OCI-LY3 (cell line): Measurements from ENCODE around the gene LXN.

ENCODE experiments used
- H2AFZ ChIP-seq: fragments of 200-600, 300-600 bp; shearing (Covaris generic); 2 replicates; pipeline ENCODE4 v1.6.0; 2014; ENCODE audit warnings: antibody characterized with exemption, low read depth, low read length
- H3K27ac ChIP-seq: fragments of 200-600, 300-600 bp; sonication (generic); 2 replicates; pipeline ENCODE4 v1.5.1; 2014; ENCODE audit warnings: mild to moderate bottlenecking, low read length, moderate library complexity, mixed read lengths
- H3K27me3 ChIP-seq: fragments of 200-600, 300-600 bp; sonication (generic); 2 replicates; pipeline ENCODE4 v1.6.1; 2014; ENCODE audit warnings: low read depth, low read length, mixed read lengths
- H3K36me3 ChIP-seq: fragments of 200-600, 300-600 bp; sonication (generic); replicated peaks from 2 replicates; pipeline ENCODE3; 2014; ENCODE audit warnings: low read depth, low read length, mixed read lengths
- H3K4me1 ChIP-seq: fragments of 300-600, 200-600 bp; sonication (generic); 2 replicates; pipeline ENCODE4 v1.6.1; 2014; ENCODE audit warnings: low read length, mixed read lengths
- H3K4me2 ChIP-seq: fragments of 200-600, 300-600 bp; sonication (generic); 2 replicates; pipeline ENCODE4 v1.6.1; 2014; ENCODE audit warnings: low read length, mixed read lengths
- H3K4me3 ChIP-seq: fragments of 300-600, 200-600 bp; sonication (generic); 2 replicates; pipeline ENCODE4 v1.5.1; 2014; ENCODE audit warnings: antibody characterized with exemption, mild to moderate bottlenecking, low read length, moderate library complexity
- H3K79me2 ChIP-seq: fragments of 300-600, 200-600 bp; shearing (Covaris generic); 2 replicates; pipeline ENCODE4 v1.6.1; 2014; ENCODE audit warnings: mild to moderate bottlenecking, low read length, mixed read lengths
- H3K9ac ChIP-seq: fragments of 300-600, 200-600 bp; shearing (Covaris generic); 2 replicates; pipeline ENCODE4 v1.6.0; 2014; ENCODE audit warnings: mild to moderate bottlenecking, low read length, moderate library complexity
- H3K9me3 ChIP-seq: fragments of 200-600, 300-600 bp; shearing (Covaris generic); 2 replicates; pipeline ENCODE4 v1.6.1; 2014; ENCODE audit warnings: low read length, mixed read lengths; ENCODE audit not compliant: insufficient read depth
- H4K20me1 ChIP-seq: fragments of 200-600, 300-600 bp; sonication (generic); 2 replicates; pipeline ENCODE4 v1.6.1; 2016; ENCODE audit warnings: low read length, mixed read lengths; ENCODE audit not compliant: insufficient read depth
- EZH2phosphoT487 ChIP-seq: fragments of 200-600 bp; shearing (Covaris generic); IDR thresholded peaks from 2 replicates; pipeline ENCODE4 v1.6.1; 2018; ENCODE audit warnings: antibody characterized with exemption, mixed run types, low read depth
- TF ChIP-seq, protein P1 (sequence below): fragments of 200-600, 300-600 bp; sonication (generic); IDR thresholded peaks from 2 replicates; pipeline ENCODE4 v1.5.1; 2014; ENCODE audit warnings: antibody characterized with exemption, low read length, low read depth

Gene LXN, protein sequence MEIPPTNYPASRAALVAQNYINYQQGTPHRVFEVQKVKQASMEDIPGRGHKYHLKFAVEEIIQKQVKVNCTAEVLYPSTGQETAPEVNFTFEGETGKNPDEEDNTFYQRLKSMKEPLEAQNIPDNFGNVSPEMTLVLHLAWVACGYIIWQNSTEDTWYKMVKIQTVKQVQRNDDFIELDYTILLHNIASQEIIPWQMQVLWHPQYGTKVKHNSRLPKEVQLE

DNA sequence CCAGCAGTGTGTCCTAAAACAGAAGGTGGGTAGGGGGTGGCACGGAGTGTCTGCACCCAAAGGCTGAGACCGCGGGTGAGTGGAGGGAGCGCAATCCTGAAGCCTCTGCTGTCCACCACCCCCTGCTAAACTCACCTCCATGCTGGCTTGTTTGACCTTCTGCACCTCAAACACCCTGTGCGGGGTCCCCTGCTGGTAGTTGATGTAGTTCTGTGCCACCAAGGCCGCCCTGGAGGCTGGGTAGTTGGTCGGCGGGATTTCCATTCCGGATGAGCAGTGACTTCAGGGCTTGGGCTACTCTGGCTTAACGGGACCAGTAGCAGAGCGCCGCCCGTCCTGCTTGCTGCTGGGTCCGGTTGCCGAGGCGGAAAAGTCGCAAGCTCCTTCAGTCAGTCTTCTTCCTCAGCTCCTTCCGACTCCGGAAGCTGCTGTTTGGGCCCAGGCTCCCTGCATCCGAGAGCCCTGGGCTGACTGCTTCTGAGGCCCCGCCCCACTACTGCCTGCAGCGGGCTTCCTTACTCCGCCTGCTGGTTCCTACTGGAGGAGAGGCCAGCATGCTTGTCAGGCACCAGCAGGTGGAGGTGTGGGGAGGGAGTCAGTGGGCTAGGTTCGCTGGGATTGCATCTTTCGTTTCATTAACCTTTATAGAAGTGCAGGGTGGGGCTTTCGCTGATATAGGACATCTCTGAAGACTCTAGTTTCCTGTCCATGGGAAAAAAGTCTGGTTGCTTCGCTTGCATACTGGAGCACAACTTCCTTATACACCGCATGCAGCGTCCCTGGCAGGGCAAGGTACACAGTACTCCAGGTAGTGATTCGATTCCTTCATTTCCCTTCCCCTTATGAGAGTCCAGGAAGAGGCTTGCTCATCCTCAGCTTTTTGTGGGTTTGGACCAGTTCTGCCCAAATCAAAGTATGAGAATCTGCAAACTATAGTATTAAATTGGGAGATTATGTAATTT is at the start of gene LXN:
TSS of gene LXN (minus strand) at position 434 of the 962 bp plus-strand sequence. CDS start at position 264, 170 bp downstream.
- H3K4me3 ChIP-seq = no peak within 1 kb of the TSS
- no peaks in the 10 kb centered on the region for H3K9me3 ChIP-seq
- H3K4me1 ChIP-seq = no peaks in the 10 kb centered on the region
- no peaks in the 10 kb centered on the region for H4K20me1 ChIP-seq
- H3K27ac ChIP-seq = no peak within 1 kb of the TSS
- no peak within 1 kb of the TSS for H3K9ac ChIP-seq
- H2AFZ ChIP-seq = no peak within 1 kb of the TSS
- TF ChIP-seq EZH2phosphoT487 = no peak
- TF ChIP-seq, protein P1, sequence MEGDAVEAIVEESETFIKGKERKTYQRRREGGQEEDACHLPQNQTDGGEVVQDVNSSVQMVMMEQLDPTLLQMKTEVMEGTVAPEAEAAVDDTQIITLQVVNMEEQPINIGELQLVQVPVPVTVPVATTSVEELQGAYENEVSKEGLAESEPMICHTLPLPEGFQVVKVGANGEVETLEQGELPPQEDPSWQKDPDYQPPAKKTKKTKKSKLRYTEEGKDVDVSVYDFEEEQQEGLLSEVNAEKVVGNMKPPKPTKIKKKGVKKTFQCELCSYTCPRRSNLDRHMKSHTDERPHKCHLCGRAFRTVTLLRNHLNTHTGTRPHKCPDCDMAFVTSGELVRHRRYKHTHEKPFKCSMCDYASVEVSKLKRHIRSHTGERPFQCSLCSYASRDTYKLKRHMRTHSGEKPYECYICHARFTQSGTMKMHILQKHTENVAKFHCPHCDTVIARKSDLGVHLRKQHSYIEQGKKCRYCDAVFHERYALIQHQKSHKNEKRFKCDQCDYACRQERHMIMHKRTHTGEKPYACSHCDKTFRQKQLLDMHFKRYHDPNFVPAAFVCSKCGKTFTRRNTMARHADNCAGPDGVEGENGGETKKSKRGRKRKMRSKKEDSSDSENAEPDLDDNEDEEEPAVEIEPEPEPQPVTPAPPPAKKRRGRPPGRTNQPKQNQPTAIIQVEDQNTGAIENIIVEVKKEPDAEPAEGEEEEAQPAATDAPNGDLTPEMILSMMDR = no peak
- H3K36me3 ChIP-seq = peaks cover 8% of the 10 kb centered on the region
- no peaks in the 10 kb centered on the region for H3K79me2 ChIP-seq
- H3K4me2 ChIP-seq = no peak within 1 kb of the TSS
- no peaks in the 10 kb centered on the region for H3K27me3 ChIP-seq

DNA sequence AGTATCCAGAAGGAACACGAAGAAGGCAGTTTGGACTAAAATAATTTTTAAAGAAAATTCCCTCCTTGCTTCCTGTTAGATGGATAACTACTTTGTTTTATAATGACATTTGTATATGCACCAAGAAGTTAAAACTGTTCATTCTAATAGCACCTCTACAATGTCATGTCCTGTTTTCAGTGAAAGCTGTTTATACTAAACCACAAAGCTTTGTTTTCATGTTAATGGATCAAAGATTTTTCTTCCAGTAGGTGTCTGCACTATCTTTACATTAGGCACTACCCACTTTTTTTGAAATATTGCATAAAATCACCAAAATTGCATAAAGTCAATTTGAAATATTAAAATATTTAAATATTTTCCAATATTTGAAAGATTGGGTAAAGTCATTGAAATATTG is 49.7 kb upstream of the LXN start:
- H3K79me2 ChIP-seq = no peaks in the 10 kb centered on the region
- no peak overlapping the region for H3K4me2 ChIP-seq
- H3K4me1 ChIP-seq = no peaks in the 10 kb centered on the region
- no peak overlapping the region for H3K27ac ChIP-seq
- no peak overlapping the region for H2AFZ ChIP-seq
- TF ChIP-seq, protein P1 = no peak
- TF ChIP-seq EZH2phosphoT487 = no peak
- H3K27me3 ChIP-seq = no peaks in the 10 kb centered on the region
- peaks cover 5% of the 10 kb centered on the region for H3K36me3 ChIP-seq
- no peaks in the 10 kb centered on the region for H3K9me3 ChIP-seq
- H4K20me1 ChIP-seq = no peaks in the 10 kb centered on the region
- H3K4me3 ChIP-seq = no peak overlapping the region
- no peak overlapping the region for H3K9ac ChIP-seq

DNA sequence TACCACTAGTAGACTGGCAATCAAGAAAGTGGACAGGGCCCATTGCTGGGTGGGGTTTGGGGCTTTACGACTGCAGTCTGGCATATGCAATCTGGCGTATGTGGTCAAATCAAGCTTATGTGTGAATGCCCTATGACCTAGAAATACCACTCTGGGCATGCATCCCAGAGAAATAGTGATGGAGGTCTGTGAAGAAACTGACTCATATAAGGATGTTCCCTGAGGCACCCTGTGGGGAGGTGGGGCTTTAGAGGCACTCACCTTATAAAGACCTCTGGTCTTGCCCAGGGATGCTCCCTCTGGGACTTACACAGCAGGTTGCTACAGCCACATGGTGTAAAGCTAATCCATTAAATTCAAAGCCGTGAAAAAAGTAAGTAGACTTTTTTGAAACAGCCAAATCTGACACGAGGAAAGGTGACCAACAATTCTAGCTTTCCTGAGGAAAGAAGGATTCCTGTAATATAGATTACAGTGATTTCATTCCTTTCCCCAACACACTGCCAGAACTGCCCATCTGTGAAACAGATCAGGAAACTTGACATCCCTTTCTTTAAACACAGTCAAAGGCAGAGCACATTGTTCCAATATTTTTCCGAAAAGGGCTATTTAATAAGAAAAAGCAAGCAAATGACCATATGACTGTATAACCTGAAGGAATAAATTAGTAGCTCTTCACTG is 46.2 kb upstream of the LXN start:
- Histone ChIP-seq H3K79me2 (no peaks in the 10 kb centered on the region), H3K4me2 (no peak overlapping the region), H3K4me3 (no peak overlapping the region), H3K4me1 (no peaks in the 10 kb centered on the region), H3K27me3 (no peaks in the 10 kb centered on the region), H4K20me1 (no peaks in the 10 kb centered on the region), H2AFZ (no peak overlapping the region), H3K27ac (no peak overlapping the region), H3K36me3 (peaks cover 5% of the 10 kb centered on the region), H3K9me3 (no peaks in the 10 kb centered on the region), H3K9ac (no peak overlapping the region)
- TF ChIP-seq, protein P1 = no peak
- TF ChIP-seq EZH2phosphoT487 = no peak

DNA sequence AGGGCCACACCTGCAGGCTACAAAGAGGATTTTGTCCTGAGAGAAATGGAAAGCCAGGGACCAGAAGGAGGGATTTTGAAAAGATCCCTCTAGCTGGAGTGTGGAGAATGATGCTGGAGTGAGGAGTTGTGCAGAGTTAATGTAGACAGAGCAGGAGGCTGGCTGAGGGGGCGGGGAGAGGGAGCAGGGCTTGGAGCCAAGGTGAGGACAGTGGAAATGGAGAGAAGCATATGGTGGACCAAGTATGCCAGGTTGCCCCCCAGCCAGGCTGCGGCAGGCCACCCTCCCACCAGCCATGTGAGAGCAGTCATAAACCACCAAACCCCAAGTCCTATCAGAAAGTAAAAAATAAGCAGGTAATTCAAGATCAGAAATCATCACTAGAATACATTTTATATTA is 45.1 kb upstream of the LXN start:
- Histone ChIP-seq H3K4me2 (no peak overlapping the region), H3K9ac (no peak overlapping the region)
- TF ChIP-seq, protein P1 = no peak
- TF ChIP-seq EZH2phosphoT487 = no peak

More for the DNA sequence above, 45.1 kb upstream of the LXN start:
- H3K36me3 ChIP-seq = peaks cover 10% of the 10 kb centered on the region
- peaks cover under 1% of the 10 kb centered on the region; the same call in 1 of the 2 replicates for H3K4me1 ChIP-seq
- no peaks in the 10 kb centered on the region for H4K20me1 ChIP-seq
- no peak overlapping the region for H3K4me3 ChIP-seq
- H3K27ac ChIP-seq = no peak overlapping the region
- no peaks in the 10 kb centered on the region for H3K27me3 ChIP-seq
- no peaks in the 10 kb centered on the region for H3K9me3 ChIP-seq
- H2AFZ ChIP-seq = no peak overlapping the region
- H3K79me2 ChIP-seq = no peaks in the 10 kb centered on the region
